22Rv1 (cell line): ENCODE data around the gene RNASET2.

Experiments
- CTCF ChIP-seq: fragments of 450-650 bp; IDR thresholded peaks from 2 replicates; pipeline ENCODE4 v1.5.1; 2017; ENCODE audit warnings: mild to moderate bottlenecking
- ZFX ChIP-seq: fragments of 450-650 bp; IDR thresholded peaks from 2 replicates; pipeline ENCODE4 v1.6.1; 2017; ENCODE audit warnings: antibody characterized with exemption, borderline replicate concordance

- TF ChIP-seq CTCF (no peak), ZFX (no peak)
Observed at GRCh38 chr6:166879594-166879993, 76.8 kb downstream of the RNASET2 start.
